Measurements from ENCODE around the gene BCAT1. TPM values are rescaled to one million over a fixed set of nuclear protein-coding genes. Genes with fewer than 3 reads are reported as not detected.
"Not testable (repeated sequence)": the region's sequence is repeated elsewhere in the genome, so short reads cannot be mapped to it uniquely, and the experiment has no call there.

Gene BCAT1
- total RNA-seq, 2 donors from 2014 or later = 4.2 to 7.4 TPM

DNA sequence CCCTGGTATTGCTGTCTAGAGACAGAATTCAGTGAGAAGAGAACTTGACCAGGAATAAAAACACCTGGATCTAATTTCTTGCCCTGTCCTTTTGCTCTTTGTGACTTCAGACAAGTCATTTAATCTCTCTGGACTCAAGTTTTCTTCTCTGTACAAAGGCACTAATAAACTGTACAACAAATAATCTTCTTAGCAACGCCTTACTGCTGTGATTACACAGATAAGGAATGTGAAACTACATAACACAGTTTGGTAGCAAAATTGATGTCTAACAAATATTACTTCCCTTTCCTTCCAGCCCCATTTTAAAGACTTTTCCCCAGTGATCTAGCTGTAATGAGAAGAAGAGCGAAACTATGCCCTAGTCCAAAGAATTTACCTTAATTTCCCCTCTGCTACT, 69.3 kb downstream of the BCAT1 start:
- no peaks in the 10 kb centered on the region for H3K4me1 ChIP-seq
- no peak overlapping the region for H3K27ac ChIP-seq

DNA sequence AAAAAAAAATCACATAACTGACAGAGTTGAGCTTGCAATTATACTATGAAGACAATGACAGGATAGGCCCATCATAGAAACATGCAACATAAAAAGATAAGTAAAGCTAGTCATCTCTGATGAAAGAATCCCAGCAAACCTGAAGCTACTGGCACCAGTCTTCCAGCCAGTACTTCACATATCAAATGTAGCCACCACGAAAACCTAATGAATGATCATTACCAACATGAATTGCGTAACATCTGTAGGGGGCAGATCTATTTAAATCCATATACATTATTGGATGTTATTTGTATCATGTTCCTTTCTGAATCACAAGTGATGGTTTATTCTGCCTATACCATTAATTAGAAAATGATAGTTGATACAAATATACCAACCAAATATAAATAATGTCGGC, 73.9 kb downstream of the BCAT1 start:
- no peak for DNase-seq
- Histone ChIP-seq H3K4me3 (no peak overlapping the region), H3K4me1 (no peaks in the 10 kb centered on the region), H3K9me3 (no peaks in the 10 kb centered on the region), H3K27ac (no peak overlapping the region), H3K36me3 (no peaks in the 10 kb centered on the region), H3K27me3 (no peaks in the 10 kb centered on the region), H3K9ac (ENCODE audit: low read depth in 2 of 2, low read length in 2 of 2) (no peak overlapping the region)
- TF ChIP-seq, protein P1, sequence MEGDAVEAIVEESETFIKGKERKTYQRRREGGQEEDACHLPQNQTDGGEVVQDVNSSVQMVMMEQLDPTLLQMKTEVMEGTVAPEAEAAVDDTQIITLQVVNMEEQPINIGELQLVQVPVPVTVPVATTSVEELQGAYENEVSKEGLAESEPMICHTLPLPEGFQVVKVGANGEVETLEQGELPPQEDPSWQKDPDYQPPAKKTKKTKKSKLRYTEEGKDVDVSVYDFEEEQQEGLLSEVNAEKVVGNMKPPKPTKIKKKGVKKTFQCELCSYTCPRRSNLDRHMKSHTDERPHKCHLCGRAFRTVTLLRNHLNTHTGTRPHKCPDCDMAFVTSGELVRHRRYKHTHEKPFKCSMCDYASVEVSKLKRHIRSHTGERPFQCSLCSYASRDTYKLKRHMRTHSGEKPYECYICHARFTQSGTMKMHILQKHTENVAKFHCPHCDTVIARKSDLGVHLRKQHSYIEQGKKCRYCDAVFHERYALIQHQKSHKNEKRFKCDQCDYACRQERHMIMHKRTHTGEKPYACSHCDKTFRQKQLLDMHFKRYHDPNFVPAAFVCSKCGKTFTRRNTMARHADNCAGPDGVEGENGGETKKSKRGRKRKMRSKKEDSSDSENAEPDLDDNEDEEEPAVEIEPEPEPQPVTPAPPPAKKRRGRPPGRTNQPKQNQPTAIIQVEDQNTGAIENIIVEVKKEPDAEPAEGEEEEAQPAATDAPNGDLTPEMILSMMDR (IDR thresholded peaks at IDR 0.05) = no peak
- intact Hi-C loops (cut with DNase I) = no loop called here

More for the DNA sequence above, 69.3 kb downstream of the BCAT1 start:
- H3K4me3 ChIP-seq = no peak overlapping the region
- TF ChIP-seq, protein P1 (IDR thresholded peaks at IDR 0.05) = no peak
- intact Hi-C loops (cut with DNase I) = no loop called here
- H3K27me3 ChIP-seq = no peaks in the 10 kb centered on the region
- no peak for DNase-seq
- H3K9ac ChIP-seq (ENCODE audit: low read depth in 2 of 2, low read length in 2 of 2) = no peak overlapping the region
- no peaks in the 10 kb centered on the region for H3K36me3 ChIP-seq
- no peaks in the 10 kb centered on the region for H3K9me3 ChIP-seq

- DNase-seq = no peak
- Histone ChIP-seq H3K4me3 (no peak overlapping the region), H3K27ac (no peak overlapping the region), H3K9ac (ENCODE audit: low read depth in 2 of 2, low read length in 2 of 2) (no peak overlapping the region), H3K36me3 (no peaks in the 10 kb centered on the region), H3K4me1 (no peaks in the 10 kb centered on the region), H3K9me3 (no peaks in the 10 kb centered on the region), H3K27me3 (no peaks in the 10 kb centered on the region)
- TF ChIP-seq, protein P1 (IDR thresholded peaks at IDR 0.05) = no peak
- intact Hi-C loops (cut with DNase I) = no loop called here
Observed at GRCh38 chr12:24872211-24872610, 76.7 kb downstream of the BCAT1 start.

GRCh38 chr12:24866139-24866538, 82.8 kb downstream of the BCAT1 start:
- H3K27ac ChIP-seq; H3K9ac ChIP-seq (ENCODE audit: low read depth in 2 of 2, low read length in 2 of 2); H3K4me1 ChIP-seq; H3K4me3 ChIP-seq; DNase-seq; H3K27me3 ChIP-seq; H3K9me3 ChIP-seq; intact Hi-C loops (cut with DNase I); H3K36me3 ChIP-seq: not testable (repeated sequence)

- TF ChIP-seq, protein P1 (IDR thresholded peaks at IDR 0.05) = no peak
Observed at GRCh38 chr12:24864796-24865125, 84.1 kb downstream of the BCAT1 start.

GRCh38 chr12:24861766-24862540, 86.9 kb downstream of the BCAT1 start:
- intact Hi-C loops (cut with DNase I) = no loop called here
- DNase-seq = no peak

More at GRCh38 chr12:24864796-24865125, 84.1 kb downstream of the BCAT1 start:
- H3K4me3 ChIP-seq = no peak overlapping the region
- H3K27ac ChIP-seq = no peak overlapping the region
- no peaks in the 10 kb centered on the region for H3K27me3 ChIP-seq
- H3K9me3 ChIP-seq = no peaks in the 10 kb centered on the region
- no peak overlapping the region for H3K9ac ChIP-seq (ENCODE audit: low read depth in 2 of 2, low read length in 2 of 2)
- no peaks in the 10 kb centered on the region for H3K36me3 ChIP-seq
- no peak for DNase-seq
- intact Hi-C loops (cut with DNase I) = no loop called here
- no peaks in the 10 kb centered on the region for H3K4me1 ChIP-seq

More at GRCh38 chr12:24861766-24862540, 86.9 kb downstream of the BCAT1 start:
- Histone ChIP-seq H3K9me3 (no peaks in the 10 kb centered on the region), H3K9ac (ENCODE audit: low read depth in 2 of 2, low read length in 2 of 2) (no peak overlapping the region), H3K4me1 (no peaks in the 10 kb centered on the region), H3K36me3 (no peaks in the 10 kb centered on the region), H3K27me3 (no peaks in the 10 kb centered on the region), H3K4me3 (no peak overlapping the region), H3K27ac (no peak overlapping the region)
- TF ChIP-seq, protein P1 (IDR thresholded peaks at IDR 0.05) = no peak

Measured in colonic mucosa (tissue), 4 donors.